ENCODE measurements around the gene ODF4.
"Not testable (repeated sequence)": the region's sequence is repeated elsewhere in the genome, so short reads cannot be mapped to it uniquely, and the experiment has no call there.

ODF4 gene

DNA sequence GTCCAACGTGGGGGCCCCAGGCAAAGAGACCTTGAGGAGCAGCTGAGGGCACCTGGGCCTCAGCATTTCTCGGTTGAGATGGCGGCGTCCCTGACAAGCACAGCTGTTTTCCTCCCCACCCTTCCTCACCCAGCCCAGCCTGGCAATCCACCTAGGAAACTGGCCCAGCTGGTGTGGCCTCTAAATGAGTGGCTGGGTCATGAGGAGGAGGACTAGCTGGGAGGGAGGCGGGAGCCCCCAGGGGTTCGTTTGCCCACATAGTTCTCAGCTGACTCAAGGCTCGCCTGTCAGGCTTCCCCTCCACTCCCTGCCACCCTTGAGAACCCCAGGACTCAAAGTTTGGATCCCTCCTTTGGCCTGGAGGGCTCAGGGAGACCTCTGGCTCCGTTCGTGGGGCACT is 52.1 kb downstream of the ODF4 start:
- no peak for DNase-seq (ENCODE audit: low spot score)
- TF ChIP-seq, protein P1, sequence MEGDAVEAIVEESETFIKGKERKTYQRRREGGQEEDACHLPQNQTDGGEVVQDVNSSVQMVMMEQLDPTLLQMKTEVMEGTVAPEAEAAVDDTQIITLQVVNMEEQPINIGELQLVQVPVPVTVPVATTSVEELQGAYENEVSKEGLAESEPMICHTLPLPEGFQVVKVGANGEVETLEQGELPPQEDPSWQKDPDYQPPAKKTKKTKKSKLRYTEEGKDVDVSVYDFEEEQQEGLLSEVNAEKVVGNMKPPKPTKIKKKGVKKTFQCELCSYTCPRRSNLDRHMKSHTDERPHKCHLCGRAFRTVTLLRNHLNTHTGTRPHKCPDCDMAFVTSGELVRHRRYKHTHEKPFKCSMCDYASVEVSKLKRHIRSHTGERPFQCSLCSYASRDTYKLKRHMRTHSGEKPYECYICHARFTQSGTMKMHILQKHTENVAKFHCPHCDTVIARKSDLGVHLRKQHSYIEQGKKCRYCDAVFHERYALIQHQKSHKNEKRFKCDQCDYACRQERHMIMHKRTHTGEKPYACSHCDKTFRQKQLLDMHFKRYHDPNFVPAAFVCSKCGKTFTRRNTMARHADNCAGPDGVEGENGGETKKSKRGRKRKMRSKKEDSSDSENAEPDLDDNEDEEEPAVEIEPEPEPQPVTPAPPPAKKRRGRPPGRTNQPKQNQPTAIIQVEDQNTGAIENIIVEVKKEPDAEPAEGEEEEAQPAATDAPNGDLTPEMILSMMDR (IDR thresholded peaks at IDR 0.05; ENCODE audit: extremely low read depth, missing control alignments), result no peak

DNA sequence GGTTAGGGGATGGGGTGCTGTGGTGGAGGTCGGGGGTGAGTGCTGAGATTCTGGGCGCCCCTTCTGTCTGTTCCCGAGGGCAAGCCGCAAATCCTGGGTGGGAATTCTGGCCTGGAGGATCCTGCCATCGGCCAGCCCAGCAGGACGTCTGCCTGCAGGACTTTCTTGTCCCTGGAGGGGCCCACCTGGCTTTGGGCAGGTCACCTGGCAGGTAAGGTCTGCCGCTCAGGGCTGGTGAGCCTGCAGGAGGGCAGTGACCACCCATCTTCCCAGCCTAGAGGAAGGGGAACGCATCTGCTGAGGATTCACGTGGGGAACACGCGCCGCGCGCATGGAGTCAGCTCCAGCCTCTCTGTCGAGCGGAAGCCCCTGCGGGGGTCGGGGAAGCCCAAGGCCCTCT is 52.6 kb downstream of the ODF4 start:
- DNase-seq (ENCODE audit: low spot score), result no peak

DNA sequence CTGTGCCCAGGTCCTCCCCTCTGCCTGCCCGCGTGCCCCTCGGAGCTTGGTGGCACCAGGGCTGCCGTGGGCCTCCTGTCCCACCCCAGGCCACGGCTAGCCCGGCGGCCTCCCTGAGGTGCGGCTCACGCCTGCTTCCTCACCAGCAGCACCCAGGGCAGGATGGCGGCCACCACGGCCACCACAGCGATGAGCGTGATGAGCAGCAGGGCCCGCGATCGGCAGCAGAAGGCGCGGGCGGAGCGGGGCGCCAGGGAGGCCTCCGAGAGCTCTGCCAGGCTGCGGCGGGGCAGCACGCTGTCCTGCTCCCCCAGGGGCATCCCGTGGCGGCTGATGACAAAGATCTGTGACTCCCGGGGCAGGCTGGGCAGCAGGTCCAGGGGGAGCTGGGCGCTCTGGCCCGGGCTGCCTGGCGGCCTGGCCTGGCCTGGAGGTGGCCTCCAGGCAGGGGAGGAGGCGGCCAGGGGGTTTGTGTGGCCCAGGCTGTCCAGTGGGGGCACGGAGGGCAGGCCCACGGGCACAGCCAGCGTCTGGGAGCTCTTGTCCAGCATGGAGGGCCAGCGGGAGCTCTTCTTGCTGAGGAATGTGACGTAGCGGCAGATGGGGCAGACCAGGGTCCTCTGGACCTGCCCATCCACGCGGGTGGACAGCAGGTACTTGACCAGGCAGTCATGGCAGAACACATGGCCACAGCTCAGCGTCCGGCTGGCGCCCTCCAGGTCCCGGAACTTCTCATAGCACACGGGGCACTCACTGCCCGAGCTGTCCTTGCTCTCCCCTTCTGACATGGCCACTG is 53.2 kb downstream of the ODF4 start:
- TF ChIP-seq, protein P1 (IDR thresholded peaks at IDR 0.05; ENCODE audit: extremely low read depth, missing control alignments), result no peak
- no peak for DNase-seq (ENCODE audit: low spot score)

More for the DNA sequence above, 52.6 kb downstream of the ODF4 start:
- TF ChIP-seq, protein P1 (IDR thresholded peaks at IDR 0.05; ENCODE audit: extremely low read depth, missing control alignments), result no peak

DNA sequence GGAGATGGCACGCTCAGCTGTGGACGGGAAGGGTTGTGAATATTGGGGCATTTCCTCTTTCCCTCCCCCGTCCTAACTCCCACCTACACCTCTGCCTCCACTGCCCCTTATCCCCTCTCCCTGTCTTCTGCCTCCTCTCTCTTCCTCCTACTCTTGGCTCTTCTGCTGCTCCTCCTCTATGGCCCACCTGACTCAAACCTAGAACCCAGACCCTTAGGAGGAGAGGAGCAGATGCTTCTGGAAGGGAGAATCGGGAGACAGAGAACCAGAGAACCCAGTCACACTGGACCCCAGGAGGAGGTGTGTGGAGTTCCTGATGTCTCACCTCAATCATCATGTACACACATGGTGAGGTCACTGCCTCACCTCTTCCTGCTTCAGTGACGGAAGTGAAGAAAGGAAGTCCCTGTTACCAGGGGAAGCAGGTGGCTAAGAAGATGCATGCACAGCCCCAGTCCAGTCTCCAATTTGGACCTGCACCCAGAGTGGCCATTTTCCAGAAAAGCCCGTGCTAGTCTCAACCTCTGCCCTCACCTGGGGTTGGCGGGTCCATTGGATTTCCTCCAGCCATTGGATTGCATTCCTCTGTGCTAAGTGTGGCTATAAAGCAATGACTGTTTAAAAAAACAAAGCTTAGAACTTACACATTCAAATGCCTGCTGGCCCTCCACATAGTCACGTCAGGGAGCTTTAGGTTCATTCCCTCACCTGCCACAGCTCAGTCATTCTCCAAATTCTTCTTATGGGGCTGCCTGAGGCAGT is 54.0 kb downstream of the ODF4 start:
- DNase-seq (ENCODE audit: low spot score), result no peak
- TF ChIP-seq, protein P1 (IDR thresholded peaks at IDR 0.05; ENCODE audit: extremely low read depth, missing control alignments), result no peak

DNA sequence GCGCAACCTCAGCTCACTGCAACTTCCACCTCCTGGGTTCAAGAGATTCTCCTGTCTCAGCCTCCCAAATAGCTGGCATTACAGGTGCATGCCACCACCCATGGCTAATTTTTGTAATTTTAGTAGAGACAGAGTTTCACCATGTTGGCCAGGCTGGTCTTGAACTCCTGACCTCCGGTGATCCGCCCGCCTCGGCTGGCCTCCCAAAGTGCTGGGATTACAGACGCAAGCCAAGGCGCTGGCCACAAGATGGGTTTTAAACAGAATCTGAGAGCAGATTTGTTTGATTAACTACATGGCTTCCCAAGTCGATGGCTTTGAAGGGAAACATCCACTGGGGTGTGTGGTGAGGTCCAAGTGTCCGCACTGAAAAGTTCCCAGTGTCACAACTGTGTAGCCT is 54.9 kb downstream of the ODF4 start:
- DNase-seq (ENCODE audit: low spot score), result not testable (repeated sequence)
